Brain microvascular endothelial cell (primary cell): ENCODE measurements around the gene ZNF497.
"Not testable (repeated sequence)": the region's sequence is repeated elsewhere in the genome, so short reads cannot be mapped to it uniquely, and the experiment has no call there.

Source experiments
- DNase-seq: peaks from one replicate; pipeline ENCODE4 v3.0.0-alpha.2; 2020
- H3K27ac ChIP-seq: fragments of 250-450 bp; sonication (Bioruptor Pico); 2 replicates; pipeline ENCODE4 v1.5.1; 2020; ENCODE audit warnings: mild to moderate bottlenecking, moderate library complexity
- H3K27me3 ChIP-seq: fragments of 250-450 bp; sonication (Bioruptor Pico); replicated peaks from 2 replicates; pipeline ENCODE4 v1.5.1; 2020; ENCODE audit warnings: mild to moderate bottlenecking
- H3K36me3 ChIP-seq: fragments of 250-450 bp; sonication (Bioruptor Pico); replicated peaks from 2 replicates; pipeline ENCODE4 v1.5.1; 2020; ENCODE audit warnings: mild to moderate bottlenecking
- H3K4me3 ChIP-seq: 2 replicates; pipeline ENCODE4 v1.5.1; 2011; ENCODE audit warnings: low read depth, mild to moderate bottlenecking, control low read depth, low read length, moderate library complexity
- in situ Hi-C: cut with HindIII; loops from 2 replicates; pipeline ENCODE4 v1.10.0; 2017; ENCODE audit warnings: low sequenced_read_pairs, low pct_ligation_motif_present
- TF ChIP-seq, protein P1 (sequence below): IDR thresholded peaks from 2 replicates; pipeline ENCODE4 v1.5.1; 2011; ENCODE audit warnings: low read depth, mild to moderate bottlenecking, moderate library complexity, low read length, control low read depth, inconsistent platforms; ENCODE audit errors: missing control alignments

Gene ZNF497

DNA sequence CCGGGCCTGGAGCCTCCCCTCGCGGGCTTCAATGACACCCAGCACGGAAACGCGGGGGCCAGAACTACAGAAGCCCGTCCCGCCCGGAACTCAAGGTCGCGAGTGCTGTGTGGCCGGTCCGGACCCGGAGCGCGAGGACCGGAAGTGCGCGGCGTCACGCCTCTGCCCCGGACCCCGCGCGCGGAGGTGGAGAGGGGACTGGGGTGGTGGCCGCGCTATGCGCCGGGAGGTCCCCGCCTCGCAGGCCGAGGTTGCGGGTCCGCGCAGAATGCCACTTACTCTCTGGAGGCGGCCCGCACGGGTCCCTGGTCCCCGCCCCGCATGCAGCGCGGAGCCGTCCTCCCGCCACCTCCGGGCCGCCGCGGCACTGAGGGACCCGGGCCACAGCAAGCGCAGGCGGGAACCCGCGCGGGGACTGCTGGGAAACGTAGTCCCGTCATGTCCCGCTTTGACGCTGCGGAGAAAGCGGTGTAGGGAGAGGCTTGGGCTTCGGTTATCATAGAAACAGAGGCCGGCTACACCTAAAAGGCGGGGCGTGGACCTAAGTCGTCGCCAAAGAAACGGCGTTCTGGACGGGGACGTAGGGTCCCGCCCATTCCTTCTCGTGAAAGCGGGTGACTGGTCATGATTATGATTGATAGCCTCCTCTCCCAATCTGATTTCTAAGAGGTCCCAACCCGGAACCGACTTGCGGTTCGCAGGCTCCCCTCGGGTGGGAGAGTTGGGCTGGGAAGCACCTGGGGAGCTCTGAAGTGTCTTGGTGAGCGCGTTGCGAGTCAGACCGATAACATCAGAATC, 18.3 kb upstream of the ZNF497 start, which contains the start of gene ZNF837:
TSS of gene ZNF837 (minus strand) at position 369 of the 798 bp plus-strand sequence. CDS start 11,698 bp downstream, outside the sequence.
- Histone ChIP-seq H3K27me3 (no peaks in the 10 kb centered on the region), H3K27ac (peak within 1 kb of the TSS; percentile 67), H3K4me3 (peak within 1 kb of the TSS; percentile 77), H3K36me3 (no peaks in the 10 kb centered on the region)
- TF ChIP-seq, protein P1, sequence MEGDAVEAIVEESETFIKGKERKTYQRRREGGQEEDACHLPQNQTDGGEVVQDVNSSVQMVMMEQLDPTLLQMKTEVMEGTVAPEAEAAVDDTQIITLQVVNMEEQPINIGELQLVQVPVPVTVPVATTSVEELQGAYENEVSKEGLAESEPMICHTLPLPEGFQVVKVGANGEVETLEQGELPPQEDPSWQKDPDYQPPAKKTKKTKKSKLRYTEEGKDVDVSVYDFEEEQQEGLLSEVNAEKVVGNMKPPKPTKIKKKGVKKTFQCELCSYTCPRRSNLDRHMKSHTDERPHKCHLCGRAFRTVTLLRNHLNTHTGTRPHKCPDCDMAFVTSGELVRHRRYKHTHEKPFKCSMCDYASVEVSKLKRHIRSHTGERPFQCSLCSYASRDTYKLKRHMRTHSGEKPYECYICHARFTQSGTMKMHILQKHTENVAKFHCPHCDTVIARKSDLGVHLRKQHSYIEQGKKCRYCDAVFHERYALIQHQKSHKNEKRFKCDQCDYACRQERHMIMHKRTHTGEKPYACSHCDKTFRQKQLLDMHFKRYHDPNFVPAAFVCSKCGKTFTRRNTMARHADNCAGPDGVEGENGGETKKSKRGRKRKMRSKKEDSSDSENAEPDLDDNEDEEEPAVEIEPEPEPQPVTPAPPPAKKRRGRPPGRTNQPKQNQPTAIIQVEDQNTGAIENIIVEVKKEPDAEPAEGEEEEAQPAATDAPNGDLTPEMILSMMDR, result no peak
- DNase-seq, result peak; percentile 100
- in situ Hi-C loops, result no loop called here

GRCh38 chr19:58380037-58380661, 17.6 kb upstream of the ZNF497 start:
- Histone ChIP-seq H3K27ac (peak overlapping the region; percentile 67), H3K4me3 (peak overlapping the region; percentile 77), H3K27me3 (no peaks in the 10 kb centered on the region), H3K36me3 (no peaks in the 10 kb centered on the region)
- peak; percentile 18 for DNase-seq
- in situ Hi-C loops, result no loop called here
- TF ChIP-seq, protein P1, result no peak

DNA sequence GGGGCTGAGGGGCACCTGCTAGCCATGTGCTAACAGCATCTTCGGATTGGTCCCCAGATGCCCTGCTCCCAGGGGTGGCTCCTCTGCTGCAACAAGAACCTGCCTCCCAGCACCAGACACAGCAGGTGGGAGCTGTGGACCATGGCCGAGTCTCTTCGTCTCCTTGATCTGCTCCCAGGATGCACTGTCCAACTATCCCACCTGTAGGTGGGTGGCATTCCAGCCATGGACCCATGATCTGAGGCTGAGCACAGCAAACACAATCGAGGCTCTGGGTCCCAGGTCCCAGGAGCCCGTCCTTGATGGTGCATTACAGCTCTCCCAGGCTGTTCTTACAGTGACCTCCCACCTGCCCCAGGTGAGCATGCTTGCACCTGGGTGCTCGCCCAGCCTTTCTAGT, 16.7 kb upstream of the ZNF497 start:
- in situ Hi-C loops, result no loop called here
- Histone ChIP-seq H3K36me3 (no peaks in the 10 kb centered on the region), H3K4me3 (no peak overlapping the region), H3K27ac (no peak overlapping the region), H3K27me3 (no peaks in the 10 kb centered on the region)
- no peak for DNase-seq
- TF ChIP-seq, protein P1, result no peak

DNA sequence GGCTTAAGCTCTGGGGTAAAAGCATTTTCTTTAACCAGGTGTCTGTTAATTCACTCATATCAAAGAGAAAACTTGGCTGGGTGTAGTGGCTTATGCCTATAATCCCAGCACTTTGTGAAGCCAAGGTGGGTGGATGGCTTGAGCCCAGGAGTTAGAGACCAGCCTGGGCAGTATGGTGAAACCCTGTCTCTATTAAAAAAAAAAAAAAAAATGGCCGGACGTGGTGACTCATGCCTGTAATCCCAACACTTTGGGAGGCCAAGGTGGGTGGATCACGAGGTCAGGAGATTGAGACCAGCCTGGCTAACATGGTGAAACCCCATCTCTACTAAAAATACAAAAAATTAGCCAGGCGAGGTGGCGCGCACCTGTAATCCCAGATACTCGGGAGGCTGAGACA, 14.2 kb upstream of the ZNF497 start:
- DNase-seq, in situ Hi-C loops, H3K4me3 ChIP-seq, H3K36me3 ChIP-seq, H3K27ac ChIP-seq, H3K27me3 ChIP-seq: not testable (repeated sequence)

- in situ Hi-C loops, result no loop called here
- no peak overlapping the region for H3K27ac ChIP-seq
- no peak for DNase-seq
- no peaks in the 10 kb centered on the region for H3K27me3 ChIP-seq
- no peak overlapping the region for H3K4me3 ChIP-seq
- H3K36me3 ChIP-seq, result no peaks in the 10 kb centered on the region
- TF ChIP-seq, protein P1, result no peak
Measured at GRCh38 chr19:58374200-58374599, 11.6 kb upstream of the ZNF497 start.

GRCh38 chr19:58372311-58373133, 10.0 kb upstream of the ZNF497 start:
- TF ChIP-seq, protein P1, result peak; percentile 42
- in situ Hi-C loops, result no loop called here
- no peak for DNase-seq
- no peak overlapping the region for H3K4me3 ChIP-seq
- H3K27me3 ChIP-seq, result no peaks in the 10 kb centered on the region
- no peaks in the 10 kb centered on the region for H3K36me3 ChIP-seq
- H3K27ac ChIP-seq, result no peak overlapping the region
